DMS153 treated with DMSO at 0.1 percent for 48 hours (cell line): Measurements from ENCODE around the gene SENP8.
A peak's percentile ranks its signal among the peaks of the same experiment; 100 is the strongest.
"Not testable (repeated sequence)": the region's sequence is repeated elsewhere in the genome, so short reads cannot be mapped to it uniquely, and the experiment has no call there.

Experiments used
- DNase-seq: peaks from one replicate; lab custom pipeline; 2025; ENCODE audit not compliant: unreplicated experiment; lab: John Stamatoyannopoulos, UW

Gene SENP8

GRCh38 chr15:72154316-72154715 lies 36.1 kb downstream of the SENP8 start:
- no peak for DNase-seq

DNA sequence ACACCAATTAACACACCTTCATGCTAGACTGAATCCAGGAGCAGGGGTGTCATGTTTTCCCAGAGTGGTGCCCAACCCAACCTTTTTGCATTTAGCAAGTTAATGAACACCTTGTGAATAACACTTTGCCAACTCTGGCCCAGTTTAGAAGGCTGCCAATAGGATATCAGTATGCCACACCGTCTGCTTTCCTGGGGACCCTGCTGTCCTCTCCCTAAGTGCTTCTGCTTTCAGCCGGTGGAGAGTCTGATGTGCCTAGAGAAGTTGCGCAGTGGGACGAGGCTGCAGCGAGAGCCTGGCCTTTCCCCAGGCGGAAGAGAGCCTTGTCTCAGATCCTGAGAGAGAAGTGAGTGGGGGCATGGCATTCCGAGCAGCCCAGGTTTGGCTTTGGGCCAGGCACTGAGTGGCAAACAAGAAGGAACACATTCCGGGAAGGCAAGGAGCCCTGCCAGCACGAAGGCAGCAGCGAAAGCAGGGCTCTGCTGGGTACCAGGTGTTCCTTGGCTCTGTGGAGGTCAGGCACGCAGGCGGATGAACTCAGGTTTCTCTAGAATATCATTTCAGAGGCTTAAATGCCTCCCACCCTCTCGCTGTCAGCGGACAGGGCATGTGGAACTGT lies 36.9 kb downstream of the SENP8 start:
- peak; percentile 13 for DNase-seq

GRCh38 chr15:72155635-72156616 lies 37.7 kb downstream of the SENP8 start:
- peak; percentile 23 for DNase-seq

GRCh38 chr15:72156928-72157327 lies 38.7 kb downstream of the SENP8 start:
- no peak for DNase-seq

GRCh38 chr15:72160696-72161245 lies 42.6 kb downstream of the SENP8 start:
- DNase-seq: no peak

- no peak for DNase-seq
Measured at GRCh38 chr15:72161361-72162132, 43.3 kb downstream of the SENP8 start.

DNA sequence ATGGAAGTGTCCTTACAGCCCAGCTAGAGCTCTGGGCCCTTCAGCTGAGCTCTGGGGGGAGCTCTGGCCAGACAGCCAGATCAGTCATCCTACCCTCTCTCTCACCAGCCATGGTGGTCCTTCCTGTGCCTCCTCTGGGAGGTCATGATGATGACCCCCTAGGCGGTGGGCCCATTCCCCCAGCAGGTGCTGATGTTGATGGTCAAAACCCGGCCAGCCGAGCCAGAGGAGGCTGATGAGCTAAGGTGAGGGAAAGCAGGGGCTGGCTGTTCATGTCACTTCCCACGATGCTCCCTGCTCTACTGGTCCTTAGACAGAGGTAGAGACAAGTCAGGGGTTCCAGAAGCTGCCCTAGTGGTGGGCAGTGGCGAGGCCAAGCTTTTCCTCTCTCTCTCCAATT lies 44.4 kb downstream of the SENP8 start:
- no peak for DNase-seq

DNA sequence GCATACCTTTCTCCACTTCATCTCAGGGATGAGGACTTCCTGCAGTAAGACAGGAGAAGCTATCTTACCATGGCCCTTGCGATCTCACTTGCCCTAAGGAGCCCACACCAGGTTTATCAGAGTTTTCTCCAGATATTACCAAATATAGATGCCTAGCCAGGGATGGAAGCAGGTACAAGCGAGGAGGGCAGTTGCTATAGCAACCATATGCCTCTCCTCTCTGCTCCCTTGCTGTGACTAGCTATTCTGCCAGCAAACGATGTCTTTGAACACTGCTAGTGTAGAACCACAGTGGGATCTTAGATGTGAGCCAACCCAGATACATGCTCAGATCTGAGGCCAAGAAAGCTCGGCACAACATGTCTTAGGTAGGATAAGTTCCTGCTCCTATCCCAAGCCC lies 45.5 kb downstream of the SENP8 start:
- DNase-seq: no peak

- no peak for DNase-seq
Measured at GRCh38 chr15:72166716-72167417, 48.7 kb downstream of the SENP8 start.

GRCh38 chr15:72167445-72167844 lies 49.2 kb downstream of the SENP8 start:
- no peak for DNase-seq

- DNase-seq: no peak
Measured at GRCh38 chr15:72168131-72168807, 50.1 kb downstream of the SENP8 start.

- DNase-seq: no peak
Measured at GRCh38 chr15:72168808-72169190, 50.6 kb downstream of the SENP8 start.

- DNase-seq: no peak
Measured at GRCh38 chr15:72169236-72169920, 51.2 kb downstream of the SENP8 start.

GRCh38 chr15:72169921-72170611 lies 51.9 kb downstream of the SENP8 start:
- no peak for DNase-seq

- no peak for DNase-seq
Measured at GRCh38 chr15:72170691-72171090, 52.5 kb downstream of the SENP8 start.

DNA sequence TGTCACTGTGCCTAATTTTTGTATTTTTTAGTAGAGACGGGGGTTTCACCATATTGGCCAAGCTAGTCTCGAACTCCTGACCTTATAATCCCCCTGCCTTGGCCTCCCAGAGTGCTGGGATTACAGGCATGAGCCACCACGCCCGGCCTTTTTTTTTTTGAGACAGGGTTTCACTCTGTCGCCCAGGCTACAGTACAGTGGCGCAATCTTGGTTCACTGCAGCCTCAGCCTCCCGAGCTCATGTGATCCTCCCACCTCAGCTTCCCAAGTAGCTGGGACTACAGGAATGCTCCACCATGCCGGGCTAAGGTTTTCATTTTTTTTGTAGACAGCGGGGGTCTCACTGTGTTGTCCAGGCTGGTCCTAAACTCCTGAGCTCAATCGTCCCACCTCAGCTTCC lies 53.8 kb downstream of the SENP8 start:
- not testable (repeated sequence) for DNase-seq

GRCh38 chr15:72172796-72173195 lies 54.6 kb downstream of the SENP8 start:
- no peak for DNase-seq

DNA sequence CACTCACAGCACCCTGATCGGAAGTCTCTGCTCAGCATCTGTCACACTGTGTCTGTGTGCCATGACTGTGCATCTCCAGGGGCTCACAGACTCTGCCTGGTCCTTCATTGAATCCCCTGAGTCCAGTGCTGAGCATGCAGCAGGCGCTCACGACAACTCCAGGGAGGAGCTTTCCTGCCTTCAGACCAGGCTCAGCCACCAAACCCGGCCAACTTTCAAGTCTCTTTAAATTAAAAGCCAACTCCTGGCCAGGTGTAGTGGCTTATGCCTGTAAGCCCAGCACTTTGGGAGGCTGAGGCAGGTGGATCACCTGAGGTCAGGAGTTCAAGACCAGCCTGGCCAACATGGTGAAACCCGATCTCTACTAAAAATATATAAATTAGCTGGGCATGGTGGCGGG lies 55.2 kb downstream of the SENP8 start:
- DNase-seq: no peak
